Pancreas (tissue), 10 donors: ENCODE results near the gene TWNK. TPM values are rescaled to one million over a fixed set of nuclear protein-coding genes. Genes with fewer than 3 reads are reported as not detected.

Source experiments
- ATAC-seq, 4 donors: fragments of 200-7000 bp; cut with Tn5 transposase; one replicate each; pipeline versions ENCODE4 v1.8.0 to v1.9.1; 2020; ENCODE audit warnings: mild to moderate bottlenecking in 4 of 4, moderate library complexity in 4 of 4
- DNase-seq, 6 donors: peaks; one replicate each; pipeline ENCODE4 v3.0.0-alpha.2; 2020
- FAIRE-seq: peaks from 2 replicates; lab custom pipeline; 2012; peaks lifted over from hg19 to GRCh38; lab: Jason Lieb, UNC
- H3K27ac ChIP-seq, 4 donors: fragments of 200-600 bp; sonication (generic); 1 replicate in 3 of 4; 2 replicates in 1 of 4; pipeline versions ENCODE4 v1.5.0 to v1.8.0; 2020
- H3K27me3 ChIP-seq, 4 donors: fragments of 200-600 bp; one replicate each; pipeline ENCODE4 v1.8.0; 2021
- H3K36me3 ChIP-seq, 3 donors: fragments of 200-600 bp; sonication (generic) in 1 of 3; one replicate each; pipeline versions ENCODE4 v1.5.0 to v1.8.0; 2020 to 2021
- H3K4me1 ChIP-seq, 3 donors: fragments of 200-600 bp; one replicate each; pipeline ENCODE4 v1.8.0; 2021
- H3K4me3 ChIP-seq, 4 donors: fragments of 200-600 bp; sonication (generic) in 2 of 4; one replicate each; pipeline versions ENCODE4 v1.5.0 to v1.8.0; 2020 to 2021
- H3K9me3 ChIP-seq, 4 donors: fragments of 200-600 bp; one replicate each; pipeline ENCODE4 v1.8.0; 2021
- CTCF ChIP-seq, 4 donors: fragments of 200-600 bp; sonication (generic) in 3 of 4; IDR thresholded peaks; one replicate each; pipeline versions ENCODE4 v1.5.0 to v1.8.0; 2021; ENCODE audit warnings: antibody characterized with exemption in 4 of 4
- WGBS, 2 donors: extraction: QIAGEN DNeasy Blood & Tissue Kit; methylation state at CpG; one replicate each; pipeline ENCODE4 v1.1.7; 2013; 5-methylcytosine and 5-hydroxymethylcytosine counted together
- intact Hi-C, 3 donors: fragments of 100-400 bp; cut with DNase I; formaldehyde crosslinking; loops; one replicate each; pipeline versions ENCODE4 v1.11.1 to v1.14.2; 2022
- polyA plus RNA-seq, 2 donors: library from polyadenylated mRNA; stranded (reverse); fragments of 200-250 nt; gene quantifications; one replicate each; pipeline ENCODE4 v1.2.3, GENCODE V29; 2013
- total RNA-seq, 6 donors: library from RNA; stranded (reverse); fragmentation: NEBNext Ultra II Directional in 4 of 6; extraction: Animal tissue kit (Norgen Biotek cat#: 25700) in 4 of 6; gene quantifications; one replicate each; pipeline versions ENCODE4 v1.2.1 to v1.2.4, GENCODE V29; 2021 to 2023
- donor health status: healthy with polysubstance abuse.
- donor health status: DM: no; HTN: no; CAD: no; lungs with moderate emphysema.
- donor health status: DM: no; HTN: no; CAD: no.
- donor health status: control.
- donor health status: control.
- donor health status: Bipolar disorder and iron deficiency.
- donor health status: DM: yes; HTN: yes; CAD: no.
- donor health status: DM: no; HTN: no; CAD: no.
- donor health status: DM: no; HTN: no; CAD: no.
- donor health status: DM: yes; HTN: yes; CAD: no.

The TWNK gene
- total and polyA plus RNA-seq, 8 donors: 1.7 to 5.4 (median 3.3) TPM

GRCh38 chr10:101038484-101038883, 51.1 kb downstream of the TWNK start:
- ATAC-seq (no peak), FAIRE-seq (no peak), DNase-seq (no peak)
- no peak for TF ChIP-seq CTCF (IDR thresholded peaks at IDR 0.05)
- intact Hi-C loops: no loop called here
- Histone ChIP-seq H3K27ac (no peak overlapping the region), H3K9me3 (no peaks in the 10 kb centered on the region), H3K4me1 (peaks cover 5 to 12% (median 6%) of the 10 kb centered on the region in 3 donors), H3K27me3 (no peaks in the 10 kb centered on the region), H3K4me3 (no peak overlapping the region), H3K36me3 (peaks cover 0 to 25% (median 18%) of the 10 kb centered on the region in 3 donors)
- 71 to 81% methylated on average over 5 of the region's 5 CpGs for WGBS, 2 donors

- peaks cover 0 to 25% (median 18%) of the 10 kb centered on the region in 3 donors for H3K36me3 ChIP-seq
- H3K9me3 ChIP-seq: no peaks in the 10 kb centered on the region
- 93 to 100% methylated on average over 3 of the region's 3 CpGs for WGBS, 2 donors
- no peak for TF ChIP-seq CTCF (IDR thresholded peaks at IDR 0.05)
- DNase-seq (no peak), ATAC-seq (no peak), FAIRE-seq (no peak)
- H3K27me3 ChIP-seq: no peaks in the 10 kb centered on the region
- H3K27ac ChIP-seq: no peak overlapping the region
- intact Hi-C loops: no loop called here
- H3K4me3 ChIP-seq: no peak overlapping the region
- H3K4me1 ChIP-seq: peaks cover 5 to 12% (median 6%) of the 10 kb centered on the region in 3 donors
These were observed 52.7 kb downstream of the TWNK start for GRCh38 chr10:101040061-101040460.

- TF ChIP-seq CTCF (IDR thresholded peaks at IDR 0.05): no peak
- no peaks in the 10 kb centered on the region for H3K27me3 ChIP-seq
- H3K36me3 ChIP-seq: peaks cover 0 to 20% (median 17%) of the 10 kb centered on the region in 3 donors
- no peak overlapping the region for H3K27ac ChIP-seq
- no peak overlapping the region for H3K4me3 ChIP-seq
- DNase-seq (no peak), ATAC-seq (no peak), FAIRE-seq (no peak)
- 39 to 43% methylated on average over 2 of the region's 2 CpGs for WGBS, 2 donors
- no peaks in the 10 kb centered on the region for H3K9me3 ChIP-seq
- H3K4me1 ChIP-seq: peaks cover 5 to 12% (median 6%) of the 10 kb centered on the region in 3 donors
- intact Hi-C loops: no loop called here
These were observed 53.5 kb downstream of the TWNK start for GRCh38 chr10:101040851-101041250.

- FAIRE-seq: peak; percentile 54
- 21 to 29% methylated on average over 5 to 6 of the region's 6 CpGs for WGBS, 2 donors
These were observed 54.0 kb downstream of the TWNK start for GRCh38 chr10:101041252-101041761.

More at GRCh38 chr10:101041252-101041761, 54.0 kb downstream of the TWNK start:
- Histone ChIP-seq H3K36me3 (peaks cover 0 to 16% (median 12%) of the 10 kb centered on the region in 3 donors), H3K4me3 (no peak overlapping the region), H3K9me3 (no peaks in the 10 kb centered on the region), H3K27me3 (no peaks in the 10 kb centered on the region), H3K27ac (no peak overlapping the region), H3K4me1 (peaks cover 5 to 12% (median 6%) of the 10 kb centered on the region in 3 donors)
- DNase-seq: peak; percentile 77 to 83 (median 80)
- intact Hi-C loops: no loop called here
- TF ChIP-seq CTCF (IDR thresholded peaks at IDR 0.05): peak; percentile 56 to 83 (median 76)
- peak; percentile 57 to 84 (median 74) for ATAC-seq
